Measurements from ENCODE around the gene GBA3. TPM values are rescaled to one million over a fixed set of nuclear protein-coding genes. Genes with fewer than 3 reads are reported as not detected.

GBA3 gene
- total and polyA plus RNA-seq, 2 of the 8 experiments (the other 6 are each of a cell fraction or from before 2014, with no cell fraction given), result not detected

DNA sequence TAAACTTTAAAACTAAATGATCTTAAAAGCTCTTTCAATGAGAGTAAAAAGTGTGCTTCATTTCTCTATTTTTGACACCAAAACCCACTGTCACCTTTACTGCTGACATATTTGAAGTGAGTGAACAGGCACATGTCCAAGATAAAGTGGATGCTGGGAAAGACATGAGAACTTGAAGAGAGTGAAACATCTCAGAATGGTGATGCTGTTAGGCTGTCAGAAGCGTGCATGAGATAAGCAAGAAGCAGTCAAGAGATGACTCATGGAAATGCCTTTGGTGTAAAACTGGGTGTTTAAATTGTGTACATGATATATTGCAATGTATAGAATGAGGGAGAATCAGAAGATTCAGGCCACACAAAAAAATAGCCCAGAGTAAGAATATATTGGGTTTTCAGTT lies 21.8 kb upstream of the GBA3 start:
- Histone ChIP-seq H2AK5ac (ENCODE audit: low read depth, low read length) (no peak overlapping the region), H2AFZ (ENCODE audit: low read length) (no peak overlapping the region), H3K4ac (replicated peaks; ENCODE audit: insufficient read length, low read depth, low read length) (no peak overlapping the region), H2BK20ac (ENCODE audit: low read length) (no peak overlapping the region), H3K4me1 (replicated peaks in 1 of 4; ENCODE audit: control insufficient read depth in 3 of 4, insufficient read depth in 4 of 4, low read length in 3 of 4) (no peaks in the 10 kb centered on the region), H3K14ac (ENCODE audit: insufficient read length) (no peak overlapping the region), H3K56ac (replicated peaks; ENCODE audit: insufficient read length, low read depth, low read length) (no peak overlapping the region), H4K91ac (replicated peaks; ENCODE audit: insufficient read length, low read length) (no peak overlapping the region), H2BK5ac (ENCODE audit: low read depth, low read length) (no peak overlapping the region), H3K27ac (ENCODE audit: low read depth, low read length) (no peak overlapping the region), H3K9me3 (ENCODE audit: insufficient read depth in 2 of 2, low read depth in 1 of 2, low read length in 1 of 2) (no peaks in the 10 kb centered on the region), H2BK12ac (ENCODE audit: low read depth, low read length) (no peak overlapping the region), H3K36me3 (ENCODE audit: control insufficient read depth in 2 of 4, insufficient read depth in 4 of 4, low read length in 3 of 4) (no peaks in the 10 kb centered on the region), H4K20me1 (replicated peaks in 1 of 2; ENCODE audit: control insufficient read depth in 1 of 2, insufficient read depth in 2 of 2, low read length in 2 of 2) (no peaks in the 10 kb centered on the region), H3K4me2 (ENCODE audit: insufficient read depth in 1 of 2, low read depth in 2 of 2, low read length in 2 of 2) (no peak overlapping the region), H3K4me3 (ENCODE audit: extremely low read depth in 1 of 4, insufficient read depth in 2 of 4, low read depth in 3 of 4, low read length in 4 of 4) (no peak overlapping the region), H3K79me2 (ENCODE audit: control insufficient read depth in 1 of 2, insufficient read depth in 2 of 2, low read length in 2 of 2) (no peaks in the 10 kb centered on the region), H3K9ac (replicated peaks in 1 of 4; ENCODE audit: extremely low read depth in 1 of 4, low read depth in 3 of 4, low read length in 3 of 4) (no peak overlapping the region), H3K23ac (ENCODE audit: insufficient read length) (no peak overlapping the region), H3K18ac (ENCODE audit: extremely low read depth, low read length) (no peak overlapping the region), H2BK15ac (ENCODE audit: low read length) (no peak overlapping the region), H2BK120ac (replicated peaks; ENCODE audit: low read depth, low read length) (no peak overlapping the region), H3K27me3 (replicated peaks in 1 of 4; ENCODE audit: control insufficient read depth in 3 of 4, extremely low read depth in 1 of 4, insufficient read depth in 3 of 4, low read length in 3 of 4) (no peaks in the 10 kb centered on the region), H4K5ac (ENCODE audit: insufficient read length, low read depth, low read length) (no peak overlapping the region), H3K23me2 (ENCODE audit: low read depth, low read length) (no peaks in the 10 kb centered on the region), H3K79me1 (ENCODE audit: low read depth, low read length) (no peaks in the 10 kb centered on the region), H4K8ac (ENCODE audit: extremely low read depth, insufficient read depth, low read length) (no peak overlapping the region)
- ChIA-PET POLR2A (ENCODE audit: partially characterized antibody) (no interaction called here), CTCF (ENCODE audit: partially characterized antibody) (no interaction called here)
- DNase-seq (ENCODE audit: low read depth in 1 of 2, low spot score in 2 of 2) (no peak), FAIRE-seq (no peak)
- 55% methylated on average over 1 of the region's 1 CpG; no CpG with 5 or more reads in 1 of the 2 experiments for WGBS, 2 experiments (ENCODE audit: extremely low coverage in 1 of 2, insufficient coverage in 1 of 2, insufficient read length in 1 of 2, insufficient replicate concordance in 2 of 2, low coverage in 1 of 2, low lambda C conversion rate in 2 of 2, missing lambda C conversion rate in 1 of 2)
- TF ChIP-seq, protein P1, sequence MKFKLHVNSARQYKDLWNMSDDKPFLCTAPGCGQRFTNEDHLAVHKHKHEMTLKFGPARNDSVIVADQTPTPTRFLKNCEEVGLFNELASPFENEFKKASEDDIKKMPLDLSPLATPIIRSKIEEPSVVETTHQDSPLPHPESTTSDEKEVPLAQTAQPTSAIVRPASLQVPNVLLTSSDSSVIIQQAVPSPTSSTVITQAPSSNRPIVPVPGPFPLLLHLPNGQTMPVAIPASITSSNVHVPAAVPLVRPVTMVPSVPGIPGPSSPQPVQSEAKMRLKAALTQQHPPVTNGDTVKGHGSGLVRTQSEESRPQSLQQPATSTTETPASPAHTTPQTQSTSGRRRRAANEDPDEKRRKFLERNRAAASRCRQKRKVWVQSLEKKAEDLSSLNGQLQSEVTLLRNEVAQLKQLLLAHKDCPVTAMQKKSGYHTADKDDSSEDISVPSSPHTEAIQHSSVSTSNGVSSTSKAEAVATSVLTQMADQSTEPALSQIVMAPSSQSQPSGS (IDR thresholded peaks at IDR 0.05; ENCODE audit: low read length), result no peak
- TF ChIP-seq EGR1 (IDR thresholded peaks at IDR 0.05; ENCODE audit: borderline replicate concordance, low read depth, low read length) (no peak), RNF2 (IDR thresholded peaks at IDR 0.05; ENCODE audit: borderline replicate concordance, low read depth, low read length, missing control alignments, poor library complexity, severe bottlenecking) (no peak), JUND (IDR thresholded peaks at IDR 0.05; ENCODE audit: low read length) (no peak), SIX5 (IDR thresholded peaks at IDR 0.05; ENCODE audit: low read depth, low read length) (no peak), TAF1 (IDR thresholded peaks at IDR 0.05; ENCODE audit: low read depth, low read length) (no peak), TBP (IDR thresholded peaks at IDR 0.05; ENCODE audit: low read depth, low read length) (no peak), GTF2F1 (IDR thresholded peaks at IDR 0.05; ENCODE audit: borderline replicate concordance, low read depth, low read length) (no peak), RBBP5 (IDR thresholded peaks at IDR 0.05; ENCODE audit: borderline replicate concordance, low read depth, low read length) (no peak), BCL11A (IDR thresholded peaks at IDR 0.05; ENCODE audit: low read depth in 2 of 2, low read length in 2 of 2) (no peak), FOSL1 (IDR thresholded peaks at IDR 0.05; ENCODE audit: insufficient read depth, low read depth, low read length) (no peak), RXRA (IDR thresholded peaks at IDR 0.05; ENCODE audit: insufficient read depth, low read depth, low read length) (no peak), MAFK (IDR thresholded peaks at IDR 0.05; ENCODE audit: low read depth, low read length) (no peak)
